ENCODE results near the gene C17orf114.
A peak's percentile ranks its signal among the peaks of the same experiment; 100 is the strongest.

C17orf114 gene

GRCh38 chr17:4788159-4788806 lies 13.8 kb downstream of the C17orf114 start:
- DNase-seq = no peak

GRCh38 chr17:4786516-4786915 lies 15.6 kb downstream of the C17orf114 start:
- DNase-seq = peak in 1 of 56 donors; percentile 10

- peak in 5 of 56 donors; percentile 5 to 35 (median 11) for DNase-seq
Observed at GRCh38 chr17:4786106-4786511, 16.0 kb downstream of the C17orf114 start, which contains the start of gene VMO1. TSS of gene VMO1 (minus strand) at chr17:4786364. CDS start at chr17:4786352, 12 bp downstream.

- peak in 2 of 56 donors; percentile 10 to 12 for DNase-seq
Observed at GRCh38 chr17:4785311-4786105, 16.6 kb downstream of the C17orf114 start.

- peak in 4 of 56 donors; percentile 6 to 13 (median 10) for DNase-seq
Observed at GRCh38 chr17:4782652-4783051, 19.5 kb downstream of the C17orf114 start.

GRCh38 chr17:4780325-4780955 lies 21.7 kb downstream of the C17orf114 start:
- DNase-seq = no peak

- DNase-seq = no peak
Observed at GRCh38 chr17:4777969-4778760, 24.0 kb downstream of the C17orf114 start.

GRCh38 chr17:4772235-4772613 lies 29.9 kb downstream of the C17orf114 start:
- DNase-seq = no peak

- no peak for DNase-seq
Observed at GRCh38 chr17:4771519-4772234, 30.5 kb downstream of the C17orf114 start, which contains the start of gene TM4SF5. TSS of gene TM4SF5 (plus strand) at chr17:4771886. CDS start at chr17:4771923, 37 bp downstream.

GRCh38 chr17:4769628-4770027 lies 32.5 kb downstream of the C17orf114 start:
- DNase-seq = no peak

- DNase-seq = no peak
Observed at GRCh38 chr17:4768298-4768697, 33.8 kb downstream of the C17orf114 start.

- DNase-seq = no peak
Observed at GRCh38 chr17:4766723-4767122, 35.4 kb downstream of the C17orf114 start.

GRCh38 chr17:4766201-4766600 lies 35.9 kb downstream of the C17orf114 start:
- DNase-seq = no peak

- DNase-seq = no peak
Observed at GRCh38 chr17:4764595-4764994, 37.5 kb downstream of the C17orf114 start.

GRCh38 chr17:4759776-4760236 lies 42.3 kb downstream of the C17orf114 start:
- DNase-seq = no peak

GRCh38 chr17:4753392-4753791 lies 48.7 kb downstream of the C17orf114 start:
- DNase-seq = no peak

- DNase-seq = no peak
Observed at GRCh38 chr17:4751932-4752331, 50.2 kb downstream of the C17orf114 start.

Measured in amygdala (tissue), 56 donors.